PC-9 (cell line): ENCODE results near the gene CPA2.

Experiments used
- CTCF ChIP-seq: fragments of 200-600 bp; sonication (generic); conservative IDR thresholded peaks from 2 replicates; pipeline ENCODE4 v1.6.1; 2017; ENCODE audit warnings: mixed run types, antibody characterized with exemption, mild to moderate bottlenecking, moderate library complexity
- EZH2 ChIP-seq: fragments of 200-600 bp; sonication (generic); IDR thresholded peaks from 2 replicates; pipeline ENCODE4 v1.8.0; 2017; ENCODE audit warnings: antibody characterized with exemption, low read depth

GRCh38 chr7:130303127-130303526 is 36.5 kb downstream of the CPA2 start:
- TF ChIP-seq CTCF (no peak), EZH2 (no peak)
